Measurements from ENCODE around the gene KEL.

Gene KEL

GRCh38 chr7:142960955-142961512 is 1.1 kb downstream of the KEL start:
- no peak for DNase-seq (ENCODE audit: low spot score)

DNA sequence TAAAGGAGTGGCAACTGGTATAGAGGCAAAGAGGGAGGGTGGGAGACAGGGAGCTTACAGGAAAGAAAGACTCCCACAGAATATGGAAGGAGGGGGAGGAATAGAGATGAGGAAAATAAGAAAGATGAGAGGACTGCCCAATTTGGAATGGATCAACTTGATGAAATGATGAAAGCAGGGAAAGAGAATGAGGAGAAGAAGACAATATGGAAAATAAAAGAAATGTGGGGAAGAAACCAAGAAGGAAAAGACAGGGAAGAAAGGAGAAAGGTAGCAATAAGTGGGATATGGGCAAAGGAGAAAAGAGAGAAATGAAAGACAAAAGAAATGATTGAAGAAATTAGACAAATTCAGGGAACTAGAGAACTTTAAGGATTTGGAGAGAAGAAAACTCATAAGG is 3.0 kb downstream of the KEL start:
- no peak for DNase-seq (ENCODE audit: low spot score)

DNA sequence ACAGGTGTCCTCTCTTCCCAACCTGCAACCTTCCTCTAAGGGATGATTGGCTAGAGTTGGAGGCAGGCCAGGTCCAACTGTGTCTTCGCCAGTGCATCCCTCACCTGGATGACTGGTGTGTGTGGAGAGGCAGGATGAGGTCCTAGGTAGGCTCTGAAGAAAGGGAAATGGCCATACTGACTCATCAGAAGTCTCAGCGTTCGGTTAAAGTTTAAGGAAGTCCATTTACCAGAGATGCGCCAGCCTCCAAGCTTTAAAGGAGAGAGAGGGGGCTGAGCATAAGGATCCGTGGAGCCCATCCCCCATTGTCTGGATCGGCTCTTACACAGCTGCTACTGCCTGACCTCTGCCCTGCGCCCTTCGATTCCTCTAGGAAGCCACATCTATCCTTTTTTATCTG is 4.4 kb downstream of the KEL start:
- DNase-seq (ENCODE audit: low spot score), result no peak

DNA sequence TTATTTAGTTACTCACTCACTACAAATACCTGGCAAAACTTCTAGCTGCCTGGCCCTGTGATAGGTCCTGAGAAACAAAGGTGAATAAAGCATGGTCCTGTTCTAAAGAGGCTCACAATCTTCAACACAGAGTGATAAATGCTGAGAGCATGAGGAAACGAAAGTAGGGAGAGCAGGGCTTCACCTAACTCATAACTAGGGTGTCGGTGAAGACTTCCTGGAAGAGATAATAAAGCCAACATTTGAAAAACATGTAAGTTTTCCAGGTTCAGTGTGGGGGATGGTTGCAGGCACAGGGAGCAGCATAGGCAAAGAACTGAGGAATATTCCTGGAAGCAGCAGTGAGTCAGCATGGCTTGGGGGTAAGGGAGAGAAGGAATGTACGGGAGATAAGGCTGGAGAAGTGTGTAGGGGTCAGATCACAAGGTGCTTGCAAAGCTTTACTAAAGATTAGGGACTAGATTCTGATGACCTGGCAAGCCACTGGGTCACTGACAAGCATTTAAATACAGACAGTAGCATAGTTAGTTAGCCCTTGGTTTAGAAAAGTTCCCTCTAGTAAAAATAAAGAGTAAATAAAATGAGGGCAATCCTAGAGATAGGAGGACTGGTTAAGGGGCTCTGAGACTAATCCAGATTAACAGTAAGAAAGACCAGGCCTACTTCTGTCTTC is 5.1 kb downstream of the KEL start:
- DNase-seq (ENCODE audit: low spot score), result no peak

GRCh38 chr7:142954680-142955268 is 7.4 kb downstream of the KEL start:
- no peak for DNase-seq (ENCODE audit: low spot score)

GRCh38 chr7:142950235-142950634 is 11.9 kb downstream of the KEL start:
- no peak for DNase-seq (ENCODE audit: low spot score)

GRCh38 chr7:142948603-142949002 is 13.6 kb downstream of the KEL start:
- DNase-seq (ENCODE audit: low spot score), result no peak

- no peak for DNase-seq (ENCODE audit: low spot score)
Measured at GRCh38 chr7:142945001-142945400, 17.2 kb downstream of the KEL start.

- no peak for DNase-seq (ENCODE audit: low spot score)
Measured at GRCh38 chr7:142943706-142944268, 18.4 kb downstream of the KEL start.

DNA sequence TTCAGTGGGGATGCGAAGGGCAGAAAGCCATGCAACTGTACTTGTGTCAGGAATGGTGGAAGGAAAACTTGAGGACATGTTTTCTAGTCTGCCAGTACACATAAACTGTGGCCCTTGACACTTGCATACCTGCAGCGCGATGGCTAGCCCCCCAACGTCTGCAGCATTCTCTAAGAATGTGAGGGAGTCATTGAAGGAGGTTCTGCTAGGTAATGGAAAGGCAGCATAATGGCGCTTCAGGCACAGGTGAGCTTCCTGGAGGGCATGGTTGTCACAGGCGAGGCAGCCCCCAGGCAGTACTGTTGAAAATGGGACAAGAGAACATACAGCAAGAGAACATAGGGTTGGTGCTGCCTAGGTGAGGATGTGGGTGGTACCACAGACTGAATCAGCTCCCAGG is 19.4 kb downstream of the KEL start:
- no peak for DNase-seq (ENCODE audit: low spot score)

DNA sequence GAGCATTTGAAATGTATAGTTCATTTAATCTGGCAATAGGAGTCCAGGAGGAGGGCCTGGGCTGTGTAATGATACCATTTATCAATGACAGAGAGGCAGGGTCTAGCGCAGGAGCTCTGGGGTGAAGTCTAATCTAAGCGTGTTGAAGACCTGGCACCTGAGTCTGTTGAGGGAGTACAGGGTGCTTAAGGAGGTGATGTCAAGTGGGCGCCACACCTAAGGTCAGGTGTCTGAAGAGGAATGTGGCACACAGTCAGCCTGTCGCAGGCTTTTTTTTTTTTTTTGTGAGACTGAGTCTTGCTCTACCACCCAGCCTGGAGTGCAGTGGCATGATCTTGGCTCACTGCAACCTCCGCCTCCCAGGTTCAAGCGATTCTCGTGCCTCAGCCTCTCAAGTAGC is 20.6 kb downstream of the KEL start:
- no peak for DNase-seq (ENCODE audit: low spot score)

DNA sequence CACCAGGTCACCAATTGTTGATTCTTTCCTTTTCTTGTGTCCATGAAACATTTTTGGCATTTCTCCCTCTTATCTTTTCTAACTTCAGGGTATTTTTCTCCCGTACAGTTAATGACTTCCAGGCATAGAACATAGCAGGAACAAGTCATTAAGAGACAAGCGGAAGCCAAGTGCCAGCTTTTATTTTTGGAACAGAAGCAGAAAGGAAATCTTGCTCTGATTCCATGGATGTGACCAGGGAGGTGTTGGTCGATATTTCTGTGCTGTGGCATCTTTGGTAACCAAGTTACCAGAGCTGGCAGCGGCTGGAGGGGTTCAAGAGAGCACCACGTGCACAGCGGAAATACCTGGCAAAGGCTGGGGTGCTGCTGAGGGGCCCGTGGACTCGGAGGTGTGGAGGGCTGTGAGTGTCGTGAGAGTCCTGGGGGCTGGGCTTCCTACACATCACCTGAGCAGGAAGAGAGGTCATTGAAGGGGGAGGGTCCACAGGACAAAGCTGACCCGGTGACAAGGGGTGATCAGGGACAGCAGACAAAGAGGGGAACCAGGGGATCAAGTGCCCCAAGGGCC is 21.1 kb downstream of the KEL start:
- no peak for DNase-seq (ENCODE audit: low spot score)

DNA sequence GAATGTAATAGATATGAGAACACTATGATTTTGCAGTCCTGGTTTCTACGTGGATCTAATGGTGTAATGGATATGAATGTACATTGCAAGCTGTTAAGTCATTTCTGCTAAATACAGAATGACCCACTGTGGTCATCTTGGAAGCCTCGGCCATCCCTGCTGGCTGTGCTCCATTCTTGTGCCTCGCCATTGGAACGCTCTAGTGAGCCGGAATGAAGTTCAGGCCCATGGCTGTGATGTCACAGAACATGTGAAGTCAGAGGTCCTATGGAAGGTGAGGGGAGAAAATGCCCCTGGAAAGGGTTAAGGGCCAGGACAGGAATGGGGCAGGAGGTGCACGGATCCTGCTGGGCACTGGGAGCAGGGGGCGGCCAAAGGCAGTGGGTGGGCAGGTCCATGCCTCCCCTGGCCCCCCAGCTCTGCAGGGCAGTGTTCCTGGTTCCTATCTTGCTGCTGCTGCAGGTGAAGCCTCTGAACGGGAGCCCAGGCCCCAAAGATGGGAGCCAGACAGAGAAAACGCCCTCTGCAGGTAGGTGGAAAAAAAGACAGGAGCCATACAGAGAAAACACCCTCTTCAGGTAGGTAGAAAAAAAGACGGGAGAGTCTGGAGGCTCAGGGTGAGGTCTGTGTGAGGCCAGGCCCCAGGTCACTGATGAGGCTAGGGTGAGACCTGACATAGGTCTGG is 22.8 kb downstream of the KEL start, which contains the start of gene LLCFC1:
Gene LLCFC1 (plus strand): TSS at position 259 of the 685 bp plus-strand sequence. CDS start 138 bp downstream, at position 397.
- no peak for DNase-seq (ENCODE audit: low spot score)

DNA sequence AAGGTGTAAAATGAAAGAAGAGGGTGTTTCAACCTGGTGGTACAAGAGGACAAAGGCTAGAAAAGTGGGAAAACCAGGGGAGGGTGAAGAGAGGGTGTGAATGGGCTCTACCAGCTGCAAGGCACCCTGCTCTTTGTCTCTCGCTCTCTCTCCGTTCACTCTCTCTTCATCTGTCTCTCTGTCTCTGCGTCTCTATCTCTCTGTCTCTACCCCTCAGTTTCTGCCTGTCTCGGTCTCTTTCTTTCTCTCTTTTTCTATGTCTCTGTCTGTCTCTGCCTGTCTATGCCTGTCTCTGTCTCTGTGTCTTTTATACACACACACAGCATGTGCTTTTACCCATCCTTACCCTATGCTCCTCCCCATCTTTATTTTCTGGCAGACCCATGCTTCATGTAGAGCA is 23.6 kb downstream of the KEL start:
- DNase-seq (ENCODE audit: low spot score), result no peak

GRCh38 chr7:142935941-142936565 is 26.1 kb downstream of the KEL start:
- no peak for DNase-seq (ENCODE audit: low spot score)

DNA sequence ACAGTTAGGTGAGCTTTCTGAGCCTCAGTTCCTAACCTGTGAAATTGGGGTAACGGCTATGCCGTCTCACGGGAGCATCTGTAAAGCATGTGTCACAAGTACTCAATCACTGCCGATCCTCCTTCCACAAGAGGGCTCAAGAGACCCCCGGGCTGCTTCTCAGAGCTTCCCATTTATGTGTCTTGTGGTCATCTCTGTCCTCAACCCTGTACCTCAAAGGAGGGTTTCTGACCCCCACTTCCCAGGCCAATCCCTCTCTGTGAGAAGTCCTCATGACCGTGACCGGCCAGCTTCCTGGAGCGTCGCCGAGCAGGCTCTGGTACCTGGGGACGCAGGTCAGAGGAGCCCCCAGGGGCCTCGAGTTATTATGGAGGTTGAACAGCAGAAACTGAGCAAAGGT is 28.1 kb downstream of the KEL start:
- no peak for DNase-seq (ENCODE audit: low spot score)

- DNase-seq (ENCODE audit: low spot score), result no peak
Measured at GRCh38 chr7:142933624-142934023, 28.5 kb downstream of the KEL start, which contains the start of gene TRPV5. TRPV5 (minus strand) TSS chr7:142933746; CDS start chr7:142933459, 287 bp downstream.

DNA sequence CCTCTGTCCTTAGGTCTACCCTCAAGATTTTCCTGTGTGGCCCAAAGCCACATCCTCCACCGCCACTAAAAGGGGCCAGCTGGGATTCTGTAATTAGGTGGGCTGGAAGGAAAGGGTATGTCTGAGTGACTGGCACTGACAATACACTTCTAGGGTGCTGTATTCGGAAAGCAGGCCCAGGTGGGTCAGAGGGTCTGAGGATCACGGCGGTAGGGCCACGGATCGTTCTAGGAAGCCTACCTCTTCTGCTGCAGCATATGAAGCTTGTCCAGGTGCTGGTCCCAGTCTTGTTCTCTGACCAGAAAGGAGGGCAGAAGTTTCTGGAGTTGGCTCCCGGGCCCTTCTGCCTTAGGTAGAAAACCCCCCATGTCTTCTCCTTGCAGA is 29.1 kb downstream of the KEL start:
- no peak for DNase-seq (ENCODE audit: low spot score)

- no peak for DNase-seq (ENCODE audit: low spot score)
Measured at GRCh38 chr7:142932386-142933091, 29.6 kb downstream of the KEL start.

DNA sequence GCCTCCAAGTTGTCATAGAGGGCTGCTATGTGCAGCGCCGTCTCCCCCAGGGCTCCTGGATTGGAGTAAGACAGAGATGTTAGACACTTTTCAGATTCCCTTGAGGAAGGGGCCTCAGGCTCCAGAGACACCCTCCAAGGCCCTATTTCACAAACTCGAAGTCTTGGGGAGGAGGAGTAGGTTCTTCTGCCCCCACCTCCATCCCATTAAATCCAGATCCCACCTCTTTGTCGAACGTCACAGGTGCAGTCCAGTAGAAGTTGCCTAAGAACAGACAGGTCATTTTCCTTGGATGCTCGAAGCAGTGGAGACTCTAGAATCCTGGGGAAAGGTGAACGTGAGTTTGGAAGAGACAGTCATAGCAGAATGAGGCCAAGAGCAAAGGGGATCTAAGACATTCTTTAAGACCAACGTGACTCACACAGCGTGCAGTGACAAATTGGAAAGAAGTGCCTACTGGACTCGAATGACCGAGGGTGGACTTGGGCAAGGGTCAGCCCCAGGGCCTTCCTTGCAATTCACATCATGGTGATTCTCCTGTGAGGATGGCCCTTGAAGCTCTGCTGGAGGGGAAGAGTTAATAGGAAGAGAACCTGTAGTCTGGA is 31.9 kb downstream of the KEL start:
- DNase-seq (ENCODE audit: low spot score), result no peak

DNA sequence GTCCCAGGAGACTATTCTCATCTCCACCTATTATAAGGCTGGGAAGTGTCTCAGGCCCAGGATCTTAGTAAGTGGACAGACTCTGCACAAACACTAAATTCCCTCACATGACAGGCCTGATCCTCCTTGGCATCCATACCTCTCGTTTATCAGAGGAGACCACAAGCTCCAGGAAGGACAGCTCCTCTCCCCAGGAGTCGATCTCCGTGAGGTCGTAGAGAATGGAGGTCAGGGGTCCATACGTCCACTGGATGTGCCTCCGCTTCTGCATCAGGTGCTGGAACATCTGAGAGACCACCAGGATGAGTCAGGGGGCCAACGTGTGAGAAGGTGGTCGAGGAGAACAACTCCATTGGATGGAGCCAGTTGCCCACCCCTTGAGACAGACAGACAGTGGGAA is 34.2 kb downstream of the KEL start:
- no peak for DNase-seq (ENCODE audit: low spot score)
